Measurements from ENCODE around the gene VWA3B.

DNA sequence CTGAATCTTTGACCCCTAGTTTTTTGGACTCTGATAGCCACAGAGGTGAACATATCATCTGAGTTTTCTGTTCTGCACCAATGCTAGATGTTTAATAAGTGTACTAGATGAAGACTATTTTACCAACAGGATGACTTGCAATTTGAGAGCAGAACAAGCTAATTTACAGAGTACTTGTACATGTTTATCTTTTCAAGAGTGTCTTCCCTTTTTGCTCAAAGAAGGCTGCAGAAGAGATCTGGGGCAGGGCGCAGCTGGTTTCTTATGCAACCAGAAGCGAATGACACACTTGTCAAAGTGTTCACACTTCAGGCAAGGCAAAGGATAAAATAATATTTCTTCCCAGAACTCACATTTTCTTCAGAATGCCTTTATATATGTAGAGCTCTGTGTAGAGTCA, 86.0 kb downstream of the VWA3B start:
- TF ChIP-seq, protein P1, sequence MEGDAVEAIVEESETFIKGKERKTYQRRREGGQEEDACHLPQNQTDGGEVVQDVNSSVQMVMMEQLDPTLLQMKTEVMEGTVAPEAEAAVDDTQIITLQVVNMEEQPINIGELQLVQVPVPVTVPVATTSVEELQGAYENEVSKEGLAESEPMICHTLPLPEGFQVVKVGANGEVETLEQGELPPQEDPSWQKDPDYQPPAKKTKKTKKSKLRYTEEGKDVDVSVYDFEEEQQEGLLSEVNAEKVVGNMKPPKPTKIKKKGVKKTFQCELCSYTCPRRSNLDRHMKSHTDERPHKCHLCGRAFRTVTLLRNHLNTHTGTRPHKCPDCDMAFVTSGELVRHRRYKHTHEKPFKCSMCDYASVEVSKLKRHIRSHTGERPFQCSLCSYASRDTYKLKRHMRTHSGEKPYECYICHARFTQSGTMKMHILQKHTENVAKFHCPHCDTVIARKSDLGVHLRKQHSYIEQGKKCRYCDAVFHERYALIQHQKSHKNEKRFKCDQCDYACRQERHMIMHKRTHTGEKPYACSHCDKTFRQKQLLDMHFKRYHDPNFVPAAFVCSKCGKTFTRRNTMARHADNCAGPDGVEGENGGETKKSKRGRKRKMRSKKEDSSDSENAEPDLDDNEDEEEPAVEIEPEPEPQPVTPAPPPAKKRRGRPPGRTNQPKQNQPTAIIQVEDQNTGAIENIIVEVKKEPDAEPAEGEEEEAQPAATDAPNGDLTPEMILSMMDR (conservative IDR thresholded peaks at IDR 0.05; ENCODE audit: low read depth, low read length): no peak
- no peak for TF ChIP-seq USF2 (IDR thresholded peaks at IDR 0.05; ENCODE audit: low read depth, low read length)
- no peak for TF ChIP-seq MXI1 (IDR thresholded peaks at IDR 0.05; ENCODE audit: borderline replicate concordance, low read depth, low read length)
- TF ChIP-seq POLR2A (IDR thresholded peaks at IDR 0.05; ENCODE audit: low read depth, low read length): no peak
- no peak for TF ChIP-seq BHLHE40 (IDR thresholded peaks at IDR 0.05; ENCODE audit: low read depth, low read length)

Measured in IMR-90 (cell line).